IPS DF 6.9 (cell line): ENCODE results near the gene LINGO3.
"Not testable (repeated sequence)": the region's sequence is repeated elsewhere in the genome, so short reads cannot be mapped to it uniquely, and the experiment has no call there.

ENCODE experiments used
- DNase-seq: peaks from one replicate; pipeline ENCODE4 v3.0.0-alpha.2; 2013; ENCODE audit warnings: low read depth, low spot score
- H3K27ac ChIP-seq: one replicate; pipeline ENCODE4 v1.5.1; 2013; ENCODE audit warnings: low read length, control low read depth
- H3K27me3 ChIP-seq: 2 replicates; pipeline ENCODE4 v1.6.1; 2013; ENCODE audit warnings: mild to moderate bottlenecking, low read length; ENCODE audit not compliant: control insufficient read depth, insufficient read depth
- H3K36me3 ChIP-seq: 2 replicates; pipeline ENCODE4 v1.6.1; 2013; ENCODE audit warnings: low read length; ENCODE audit not compliant: control insufficient read depth, insufficient read depth
- H3K4me1 ChIP-seq: 2 replicates; pipeline ENCODE4 v1.6.1; 2013; ENCODE audit warnings: low read length; ENCODE audit not compliant: control insufficient read depth, insufficient read depth
- H3K4me3 ChIP-seq: 2 replicates; pipeline ENCODE4 v1.5.1; 2013; ENCODE audit warnings: mild to moderate bottlenecking, low read length
- H3K9me3 ChIP-seq: 2 replicates; pipeline ENCODE4 v1.6.1; 2013; ENCODE audit warnings: low read length, inconsistent platforms; ENCODE audit not compliant: control insufficient read depth, insufficient read depth
- WGBS: extraction: QIAGEN DNeasy Blood & Tissue Kit; methylation state at CpG from one replicate; pipeline ENCODE4 v1.1.7; 2013; ENCODE audit warnings: mixed read lengths, missing lambda C conversion rate; ENCODE audit not compliant: insufficient read length, insufficient coverage; 5-methylcytosine and 5-hydroxymethylcytosine counted together

LINGO3 gene

GRCh38 chr19:2281265-2282061 is 26.5 kb downstream of the LINGO3 start:
- WGBS = no CpG with 5 or more reads among the region's 16 CpGs
- not testable (repeated sequence) for H3K27ac ChIP-seq, H3K4me1 ChIP-seq, DNase-seq, H3K9me3 ChIP-seq, H3K36me3 ChIP-seq
- Histone ChIP-seq H3K4me3 (peak overlapping the region; percentile 34), H3K27me3 (peaks cover 11% of the 10 kb centered on the region; the same call in 1 of the 2 replicates)

DNA sequence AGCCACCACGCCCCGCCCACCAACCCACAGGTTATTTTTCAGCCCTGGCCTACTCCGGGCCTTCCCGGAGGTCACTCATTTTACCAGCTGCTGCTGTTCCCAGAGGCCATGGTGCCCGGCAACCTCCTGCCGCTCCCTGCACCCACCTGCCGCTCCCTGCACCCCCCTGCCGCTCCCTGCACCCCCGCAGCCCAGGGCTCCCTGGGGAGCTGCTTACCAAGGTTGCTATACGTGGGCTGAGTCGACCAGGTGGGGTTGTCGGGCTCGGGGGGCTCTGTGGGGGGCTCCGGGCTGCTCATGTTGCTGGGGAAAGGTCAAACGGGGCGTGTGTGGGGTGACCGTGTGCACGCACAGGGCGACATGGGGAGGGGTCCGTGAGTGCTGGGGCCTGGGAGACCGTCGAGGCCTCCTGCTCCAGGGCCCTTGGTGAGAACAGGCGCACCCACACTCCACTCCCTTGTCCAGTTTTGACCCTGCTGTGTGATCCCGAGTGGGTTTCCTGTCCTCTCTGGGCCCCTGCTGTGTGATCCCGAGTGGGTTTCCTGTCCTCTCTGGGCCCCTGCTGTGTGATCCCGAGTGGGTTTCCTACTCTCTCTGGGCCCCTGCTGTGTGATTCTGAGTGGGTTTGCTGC is 27.2 kb downstream of the LINGO3 start:
- no peak overlapping the region for H3K4me3 ChIP-seq
- no CpG with 5 or more reads among the region's 26 CpGs for WGBS
- peaks cover 11% of the 10 kb centered on the region; the same call in 1 of the 2 replicates for H3K27me3 ChIP-seq
- no peak overlapping the region for H3K27ac ChIP-seq
- H3K4me1 ChIP-seq = peaks cover 3% of the 10 kb centered on the region; the same call in 1 of the 2 replicates
- no peak for DNase-seq
- H3K9me3 ChIP-seq = no peaks in the 10 kb centered on the region
- no peaks in the 10 kb centered on the region; the same call in 1 of the 2 replicates for H3K36me3 ChIP-seq

DNA sequence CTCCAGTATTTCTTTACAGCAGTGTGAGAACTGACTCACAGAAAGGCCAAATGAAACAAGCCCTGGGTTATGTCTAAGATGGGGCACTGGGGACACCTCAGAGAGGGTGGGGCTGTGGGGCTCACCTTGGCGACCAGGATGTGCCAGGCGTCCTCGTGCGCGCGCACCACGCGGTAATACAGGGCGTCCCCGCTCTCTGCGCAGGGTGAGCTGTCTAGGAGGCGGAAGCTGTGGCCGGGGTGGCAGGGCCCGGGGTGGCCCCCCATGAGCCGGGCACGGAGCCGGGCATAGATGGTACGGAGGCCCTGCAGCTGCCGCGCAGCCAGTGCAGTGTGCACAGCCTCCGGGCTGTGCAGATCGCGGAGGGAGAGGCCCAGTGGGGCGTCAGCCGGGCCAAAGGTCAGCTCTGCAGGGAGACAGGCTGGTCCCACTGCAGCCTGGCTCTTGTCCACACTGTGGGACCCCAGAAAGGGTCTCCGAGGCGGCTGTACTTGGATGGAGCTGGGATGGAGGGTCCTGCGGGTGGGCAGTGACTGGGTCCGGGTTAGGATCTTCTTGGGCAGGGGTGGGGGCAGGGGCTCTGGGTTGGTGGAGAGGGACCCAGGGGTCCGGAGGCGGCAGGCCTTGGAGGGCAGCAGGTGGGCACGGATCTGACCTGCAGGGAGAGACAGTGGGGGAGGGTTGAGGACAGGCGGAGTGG is 29.3 kb downstream of the LINGO3 start:
- H3K4me3 ChIP-seq = no peak overlapping the region
- no CpG with 5 or more reads among the region's 33 CpGs for WGBS

GRCh38 chr19:2277138-2277537 is 30.8 kb downstream of the LINGO3 start:
- peaks cover 8% of the 10 kb centered on the region for H3K36me3 ChIP-seq
- H3K9me3 ChIP-seq = no peaks in the 10 kb centered on the region
- DNase-seq = no peak
- no peaks in the 10 kb centered on the region for H3K27me3 ChIP-seq
- no CpG with 5 or more reads among the region's 9 CpGs for WGBS
- no peak overlapping the region for H3K4me3 ChIP-seq
- peaks cover 7% of the 10 kb centered on the region; the same call in 1 of the 2 replicates for H3K4me1 ChIP-seq
- no peak overlapping the region for H3K27ac ChIP-seq

More for the DNA sequence above, 29.3 kb downstream of the LINGO3 start:
- Histone ChIP-seq H3K4me1 (peaks cover 4% of the 10 kb centered on the region; the same call in 1 of the 2 replicates), H3K27me3 (peaks cover 11% of the 10 kb centered on the region; the same call in 1 of the 2 replicates), H3K27ac (no peak overlapping the region), H3K36me3 (no peaks in the 10 kb centered on the region; the same call in 1 of the 2 replicates), H3K9me3 (no peaks in the 10 kb centered on the region)
- no peak for DNase-seq

- DNase-seq = no peak
- WGBS = no CpG with 5 or more reads among the region's 28 CpGs
- H3K27me3 ChIP-seq = no peaks in the 10 kb centered on the region
- H3K27ac ChIP-seq = no peak overlapping the region
- H3K36me3 ChIP-seq = peaks cover 13% of the 10 kb centered on the region
- no peak overlapping the region for H3K4me3 ChIP-seq
- H3K9me3 ChIP-seq = no peaks in the 10 kb centered on the region
- peaks cover 6% of the 10 kb centered on the region for H3K4me1 ChIP-seq
Measured at GRCh38 chr19:2276429-2276986, 31.4 kb downstream of the LINGO3 start.

DNA sequence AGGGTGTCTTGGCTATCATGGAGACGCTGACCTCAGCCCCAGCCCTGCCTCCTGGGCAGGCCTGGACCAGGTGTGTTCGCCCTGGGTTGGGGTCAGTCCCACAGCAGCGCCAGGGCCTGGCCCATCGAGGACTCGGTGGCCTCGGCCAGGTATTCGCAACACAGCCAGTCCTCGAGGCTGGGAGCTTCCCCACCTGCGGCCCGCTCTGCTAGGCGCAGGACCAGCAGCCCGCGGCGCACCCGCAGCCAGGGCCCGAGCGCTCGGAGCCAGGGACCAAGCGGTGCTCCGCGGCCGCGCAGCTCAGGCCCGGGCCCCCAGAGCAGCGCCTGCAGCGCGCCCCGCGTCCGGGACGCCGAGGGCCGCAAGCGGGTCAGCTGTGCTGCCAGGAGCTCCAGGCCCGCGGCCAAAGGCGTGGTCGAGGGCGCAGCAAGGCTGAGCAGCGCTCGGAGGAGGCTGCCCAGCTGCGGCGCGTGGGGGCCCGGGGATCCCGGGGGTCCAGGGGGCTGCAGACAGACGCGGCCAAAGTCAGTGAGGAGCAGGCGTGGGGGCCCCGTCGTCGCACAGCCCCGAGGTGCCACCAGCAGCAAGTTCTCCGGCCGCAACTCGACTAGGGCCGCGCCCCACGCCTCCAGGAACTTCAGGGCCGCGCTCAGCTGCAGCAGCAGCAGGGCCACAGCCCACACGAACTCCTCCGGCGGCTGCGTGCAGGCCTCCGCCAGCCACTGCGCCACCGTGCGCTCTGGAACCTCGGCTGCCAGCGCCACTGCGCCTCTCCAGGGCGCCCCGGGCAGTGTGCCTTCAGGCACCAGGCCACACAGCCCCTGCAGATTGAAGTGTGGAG is 32.1 kb downstream of the LINGO3 start:
- H3K36me3 ChIP-seq = peaks cover 13% of the 10 kb centered on the region
- peaks cover 6% of the 10 kb centered on the region for H3K4me1 ChIP-seq
- H3K27ac ChIP-seq = no peak overlapping the region
- no peaks in the 10 kb centered on the region for H3K9me3 ChIP-seq
- no CpG with 5 or more reads among the region's 74 CpGs for WGBS
- no peaks in the 10 kb centered on the region for H3K27me3 ChIP-seq
- DNase-seq = no peak
- H3K4me3 ChIP-seq = no peak overlapping the region

- H3K4me1 ChIP-seq = peaks cover 6% of the 10 kb centered on the region
- peak; percentile 68 for DNase-seq
- H3K27ac ChIP-seq = no peak overlapping the region
- H3K4me3 ChIP-seq = no peak overlapping the region
- no peaks in the 10 kb centered on the region for H3K27me3 ChIP-seq
- H3K9me3 ChIP-seq = no peaks in the 10 kb centered on the region
- WGBS = no CpG with 5 or more reads among the region's 16 CpGs
- peaks cover 13% of the 10 kb centered on the region for H3K36me3 ChIP-seq
Measured at GRCh38 chr19:2274931-2275535, 32.9 kb downstream of the LINGO3 start.

GRCh38 chr19:2274185-2274711 is 33.7 kb downstream of the LINGO3 start:
- Histone ChIP-seq H3K27me3 (no peaks in the 10 kb centered on the region), H3K27ac (no peak overlapping the region), H3K4me3 (no peak overlapping the region), H3K36me3 (peaks cover 13% of the 10 kb centered on the region), H3K9me3 (no peaks in the 10 kb centered on the region), H3K4me1 (peaks cover 6% of the 10 kb centered on the region)
- WGBS = no CpG with 5 or more reads among the region's 9 CpGs
- no peak for DNase-seq

DNA sequence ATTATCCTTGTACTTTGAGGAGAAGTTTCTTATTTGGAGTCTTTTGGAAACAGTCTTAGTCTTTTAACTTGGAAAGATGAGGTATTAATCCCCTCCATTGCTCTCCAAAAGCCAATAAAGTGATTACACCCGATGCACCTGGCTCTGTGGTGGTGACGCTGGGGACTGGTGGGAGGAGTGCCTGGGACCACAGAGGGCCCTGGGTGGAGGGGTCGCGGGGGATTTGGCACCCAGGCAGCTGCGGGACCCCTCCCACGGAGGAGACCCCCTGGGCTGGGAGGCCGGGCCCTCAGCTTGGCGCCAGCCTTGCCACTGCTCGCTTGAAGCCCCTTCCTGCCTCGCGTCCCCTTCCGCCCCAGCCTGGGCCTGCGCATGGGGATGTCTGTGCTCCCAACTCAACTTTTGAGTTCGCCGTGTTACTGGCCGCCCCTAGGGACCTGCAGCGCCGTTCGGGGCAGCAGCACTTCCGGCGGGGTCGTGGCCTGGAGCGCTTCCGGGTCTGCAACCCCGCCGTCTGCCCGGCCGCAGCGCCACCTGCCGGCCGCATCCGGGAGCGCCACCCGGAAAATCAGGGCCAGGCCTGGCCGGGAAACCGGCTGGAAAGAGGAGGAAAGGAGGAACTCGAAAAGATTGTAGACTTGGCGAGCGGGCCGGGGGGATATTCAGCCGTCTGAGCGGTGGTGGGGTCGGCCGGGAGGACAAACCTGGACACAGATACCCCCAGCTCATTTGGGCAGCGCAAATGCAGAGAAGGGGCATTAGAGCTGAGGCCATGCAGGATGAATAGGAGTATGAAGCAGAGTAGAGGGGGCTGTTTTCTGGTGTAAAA is 34.4 kb downstream of the LINGO3 start:
- Histone ChIP-seq H3K27me3 (no peaks in the 10 kb centered on the region), H3K4me1 (peaks cover 6% of the 10 kb centered on the region), H3K4me3 (no peak overlapping the region), H3K36me3 (peaks cover 13% of the 10 kb centered on the region), H3K9me3 (no peaks in the 10 kb centered on the region), H3K27ac (no peak overlapping the region)
- DNase-seq = peak; percentile 66
- WGBS = no CpG with 5 or more reads among the region's 45 CpGs
